Sigmoid colon (tissue), 7 donors: ENCODE measurements around the gene PLCB1. TPM values are rescaled to one million over a fixed set of nuclear protein-coding genes. Genes with fewer than 3 reads are reported as not detected.
"Not testable (repeated sequence)": the region's sequence is repeated elsewhere in the genome, so short reads cannot be mapped to it uniquely, and the experiment has no call there.

Experiments
- DNase-seq: peaks from one replicate; pipeline ENCODE4 v3.0.0-alpha.2; 2019
- H3K27ac ChIP-seq, 4 donors: fragments of 200-600 bp; sonication (generic); one replicate each; pipeline ENCODE4 v1.5.1; 2016 to 2019; ENCODE audit warnings: mild to moderate bottlenecking in 1 of 4
- H3K27me3 ChIP-seq, 3 donors: fragments of 200-600 bp; sonication (generic); one replicate each; pipeline ENCODE4 v1.5.1; 2019; ENCODE audit warnings: mild to moderate bottlenecking in 1 of 3
- H3K36me3 ChIP-seq, 4 donors: fragments of 200-600 bp; sonication (generic); one replicate each; pipeline ENCODE4 v1.5.1; 2016 to 2019
- H3K4me1 ChIP-seq, 4 donors: fragments of 200-600 bp; sonication (generic); one replicate each; pipeline ENCODE4 v1.5.1; 2017 to 2019
- H3K4me3 ChIP-seq, 4 donors: fragments of 200-600 bp; sonication (generic); one replicate each; pipeline ENCODE4 v1.5.1; 2017 to 2019; ENCODE audit warnings: mild to moderate bottlenecking in 2 of 4, moderate library complexity in 1 of 4
- H3K9me3 ChIP-seq, 4 donors: fragments of 200-600 bp in 3 of 4; sonication (generic) in 3 of 4; one replicate each; pipeline versions ENCODE4 v1.5.1 to v1.6.1; 2013 to 2019
- CTCF ChIP-seq, 4 experiments: fragments of 450-650 bp in 3 of 4; fragments of 200-600 bp in 1 of 4; IDR thresholded peaks; one replicate each; pipeline ENCODE4 v1.5.1; 2016 to 2019; ENCODE audit warnings: antibody characterized with exemption in 4 of 4, mild to moderate bottlenecking in 3 of 4, moderate library complexity in 2 of 4
- EP300 ChIP-seq, 4 donors: sonication (generic); formaldehyde crosslinking; IDR thresholded peaks; one replicate each; pipeline ENCODE4 v1.6.1; 2017; ENCODE audit warnings: antibody characterized with exemption in 4 of 4
- POLR2A ChIP-seq, 2 donors: fragments of 450-650 bp; IDR thresholded peaks; one replicate each; pipeline ENCODE4 v1.6.1; 2016; ENCODE audit warnings: antibody characterized with exemption in 2 of 2, mild to moderate bottlenecking in 2 of 2, moderate library complexity in 2 of 2
- POLR2AphosphoS5 ChIP-seq, 4 donors: sonication (generic); formaldehyde crosslinking; IDR thresholded peaks; one replicate each; pipeline ENCODE4 v1.6.1; 2017; ENCODE audit warnings: antibody characterized with exemption in 4 of 4
- WGBS, 2 donors: extraction: QIAGEN DNeasy Blood & Tissue Kit; methylation state at CpG; one replicate each; pipeline ENCODE4 v1.1.7; 2013; 5-methylcytosine and 5-hydroxymethylcytosine counted together
- intact Hi-C: fragments of 100-400 bp; cut with DNase I; formaldehyde crosslinking; loops from one replicate; pipeline ENCODE4 v1.15.1; 2023
- polyA plus RNA-seq, 3 donors: library from polyadenylated mRNA; stranded (reverse); fragments of 200-250 nt; gene quantifications; one replicate each; pipeline ENCODE4 v1.2.3, GENCODE V29; 2013
- total RNA-seq, 4 donors: library from RNA; depleted of rRNA; stranded (reverse); fragments of >200 nt; gene quantifications; one replicate each; pipeline ENCODE4 v1.1.0, GENCODE V29; 2016
- donor health status: healthy with polysubstance abuse.
- donor health status: Bipolar disorder and iron deficiency.
- donor health status: healthy.

The PLCB1 gene
- total and polyA plus RNA-seq, 7 donors, result 0.92 to 117 (median 86.7) TPM

DNA sequence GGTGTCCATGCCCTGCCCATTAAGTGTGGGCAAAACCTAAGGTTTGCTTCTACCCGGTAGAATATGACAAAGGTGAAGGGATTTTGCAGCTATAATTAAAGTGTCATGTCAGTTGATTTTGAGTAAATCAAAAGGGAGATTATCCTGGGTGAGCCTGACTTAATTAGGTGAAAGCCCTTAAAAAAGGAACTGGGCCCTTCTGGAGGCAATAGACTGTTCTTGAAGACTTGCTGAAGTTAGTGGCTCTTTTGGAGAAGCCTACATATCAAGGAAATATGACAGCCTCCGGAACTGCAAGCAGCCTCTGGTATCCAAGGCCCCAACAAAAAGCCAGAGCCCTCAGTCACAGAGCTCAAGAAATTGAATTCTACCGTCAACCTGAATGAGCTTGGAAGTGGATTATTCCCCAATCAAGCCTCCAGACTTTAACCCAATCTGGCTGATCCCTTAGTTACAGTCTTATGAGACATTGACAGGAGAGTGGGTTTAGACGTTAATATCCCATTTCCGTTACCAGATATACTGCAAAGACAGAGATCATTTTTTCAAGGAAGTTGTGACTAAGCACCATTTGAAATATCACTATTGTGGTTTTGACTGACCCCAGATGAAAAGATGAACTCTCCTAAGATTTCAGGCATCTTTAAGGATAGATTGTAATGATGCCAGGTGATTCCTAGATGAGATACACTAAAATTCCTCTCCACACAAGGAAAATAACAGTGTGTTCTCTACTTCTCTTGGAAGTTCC, 303.4 kb downstream of the PLCB1 start:
- Histone ChIP-seq H3K36me3 (no peaks in the 10 kb centered on the region), H3K27ac (no peak overlapping the region), H3K27me3 (no peaks in the 10 kb centered on the region), H3K9me3 (no peaks in the 10 kb centered on the region), H3K4me3 (no peak overlapping the region), H3K4me1 (peaks cover 0 to 51% (median 36%) of the 10 kb centered on the region in 4 donors)
- TF ChIP-seq EP300 (IDR thresholded peaks at IDR 0.05) (no peak), POLR2AphosphoS5 (IDR thresholded peaks at IDR 0.05) (no peak), POLR2A (IDR thresholded peaks at IDR 0.05) (no peak), CTCF (IDR thresholded peaks at IDR 0.05) (no peak)
- no peak for DNase-seq
- WGBS, 2 donors, result 63 to 75% methylated on average over 5 of the region's 5 CpGs
- intact Hi-C loops, result no loop called here

- H3K4me3 ChIP-seq, intact Hi-C loops, H3K9me3 ChIP-seq, DNase-seq, H3K36me3 ChIP-seq, H3K27me3 ChIP-seq, H3K27ac ChIP-seq: not testable (repeated sequence)
- WGBS, 2 donors, result 91 to 92% methylated on average over 5 of the region's 5 CpGs
- H3K4me1 ChIP-seq, result peaks cover 0 to 36% (median 24%) of the 10 kb centered on the region in 4 donors
Measured at GRCh38 chr20:8436938-8437337, 304.9 kb downstream of the PLCB1 start.

DNA sequence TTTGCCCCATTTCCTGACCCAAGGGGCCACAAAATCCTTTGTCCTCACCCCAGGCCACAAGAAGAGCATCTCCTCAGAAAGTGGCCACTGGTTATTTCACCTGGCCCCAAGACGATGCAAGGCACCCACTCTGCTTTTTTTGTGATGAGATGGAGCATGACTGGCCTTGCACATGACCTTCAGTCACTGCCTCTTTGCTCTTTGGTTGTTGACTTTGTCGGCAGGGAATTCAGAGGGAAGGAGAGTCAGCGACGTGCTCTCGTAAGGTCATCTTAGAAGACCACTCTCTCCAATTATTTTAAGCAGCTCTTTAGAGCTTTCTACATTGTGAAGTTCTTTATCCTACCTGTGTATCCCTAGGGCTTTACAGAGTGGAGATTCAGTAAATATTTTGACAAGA, 306.7 kb downstream of the PLCB1 start:
- DNase-seq, result no peak
- Histone ChIP-seq H3K4me1 (peaks cover 0 to 18% (median 8%) of the 10 kb centered on the region in 4 donors), H3K4me3 (no peak overlapping the region), H3K27me3 (no peaks in the 10 kb centered on the region), H3K27ac (peak overlapping the region in 3 of 4 donors; percentile 12 to 32 (median 31)), H3K9me3 (no peaks in the 10 kb centered on the region), H3K36me3 (no peaks in the 10 kb centered on the region)
- WGBS, 2 donors, result 61 to 69% methylated on average over 5 of the region's 5 CpGs
- TF ChIP-seq CTCF (IDR thresholded peaks at IDR 0.05), result no peak
- no peak for TF ChIP-seq POLR2A (IDR thresholded peaks at IDR 0.05)
- no peak for TF ChIP-seq POLR2AphosphoS5 (IDR thresholded peaks at IDR 0.05)
- TF ChIP-seq EP300 (IDR thresholded peaks at IDR 0.05), result no peak
- intact Hi-C loops, result no loop called here

DNA sequence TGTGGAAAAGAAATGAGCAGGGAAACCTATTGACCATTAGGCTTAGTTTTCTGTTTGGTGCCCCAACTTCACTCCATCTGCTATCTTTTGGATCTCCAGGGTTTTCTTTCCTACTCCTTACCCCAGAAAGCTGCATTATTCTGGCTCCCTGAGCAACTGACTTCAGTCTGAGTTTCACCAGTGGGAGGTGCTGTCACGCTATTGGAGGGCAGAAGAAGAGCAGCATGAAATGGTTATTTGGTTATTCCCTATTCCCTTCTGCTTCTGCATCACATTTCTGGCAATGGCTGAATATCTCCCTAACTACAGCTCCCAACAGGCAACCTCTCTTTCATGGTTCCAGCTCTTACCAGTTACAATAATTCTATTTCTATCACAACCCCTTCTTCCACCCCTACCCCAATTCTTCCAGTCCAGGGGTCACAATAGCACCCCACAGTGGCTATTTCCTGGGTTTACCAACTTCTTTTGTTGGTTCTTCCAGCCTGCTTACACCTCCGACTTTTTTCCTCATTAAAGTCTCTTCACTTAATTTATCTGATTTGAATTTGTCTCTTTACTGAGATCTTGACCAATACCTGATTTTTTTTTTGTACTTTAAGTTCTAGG, 311.5 kb downstream of the PLCB1 start:
- no peaks in the 10 kb centered on the region for H3K27me3 ChIP-seq
- TF ChIP-seq POLR2A (IDR thresholded peaks at IDR 0.05) (no peak), EP300 (IDR thresholded peaks at IDR 0.05) (no peak), POLR2AphosphoS5 (IDR thresholded peaks at IDR 0.05) (no peak), CTCF (IDR thresholded peaks at IDR 0.05) (no peak)
- H3K36me3 ChIP-seq, result no peaks in the 10 kb centered on the region
- no peak overlapping the region for H3K4me3 ChIP-seq
- intact Hi-C loops, result no loop called here
- peaks cover 0 to 19% (median 9%) of the 10 kb centered on the region in 4 donors for H3K4me1 ChIP-seq
- WGBS, 2 donors, result 62 to 76% methylated on average over 2 of the region's 2 CpGs
- DNase-seq, result no peak
- H3K27ac ChIP-seq, result no peak overlapping the region
- no peaks in the 10 kb centered on the region for H3K9me3 ChIP-seq

DNA sequence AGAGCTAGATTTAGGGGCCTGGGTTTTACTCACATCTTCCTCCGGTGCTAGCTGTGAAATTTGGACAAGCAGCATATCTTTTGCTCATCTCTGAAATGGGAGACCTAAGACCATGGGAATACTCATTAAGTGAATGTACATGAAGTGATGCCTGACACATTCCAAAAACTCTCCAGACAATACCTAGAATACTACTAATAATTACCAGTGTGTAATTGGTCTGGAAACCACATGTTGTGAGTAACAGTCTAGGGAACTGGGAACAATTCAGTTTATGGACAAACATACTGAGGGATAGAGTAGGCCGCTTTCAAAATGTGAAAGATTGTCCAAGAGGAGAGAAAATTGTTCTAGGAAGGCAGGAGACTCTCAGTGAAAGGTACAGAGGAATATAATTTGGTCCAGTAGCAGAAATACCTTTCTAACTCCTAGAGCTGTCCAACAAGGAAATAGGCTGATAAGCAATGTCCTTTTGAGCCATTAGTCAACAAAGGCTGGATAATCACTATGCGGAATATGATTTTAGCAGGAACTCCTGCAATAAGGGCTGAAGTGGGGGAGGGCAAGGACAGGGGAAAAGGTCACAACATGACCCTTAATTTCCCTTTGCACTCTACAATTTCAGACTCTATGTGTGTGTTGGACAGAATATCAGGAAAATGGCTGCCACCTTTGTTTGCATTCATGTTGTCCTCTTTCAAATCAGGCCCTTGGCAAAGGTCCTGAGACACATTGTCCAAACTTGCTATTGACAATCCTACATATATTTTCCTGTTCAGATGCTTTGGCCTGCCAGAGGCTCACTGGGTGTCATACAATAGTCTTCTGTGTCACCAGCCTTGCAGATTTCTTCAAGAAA, 315.4 kb downstream of the PLCB1 start:
- no peak for DNase-seq
- Histone ChIP-seq H3K4me1 (peaks cover 0 to 14% (median 12%) of the 10 kb centered on the region in 4 donors), H3K4me3 (no peak overlapping the region), H3K36me3 (no peaks in the 10 kb centered on the region), H3K27ac (no peak overlapping the region), H3K27me3 (no peaks in the 10 kb centered on the region), H3K9me3 (no peaks in the 10 kb centered on the region)
- intact Hi-C loops, result no loop called here
- no peak for TF ChIP-seq EP300 (IDR thresholded peaks at IDR 0.05)
- WGBS, 2 donors, result 80 to 89% methylated on average over 3 of the region's 3 CpGs
